ENCODE data around the gene FSTL5.

GRCh38 chr4:161342881-161343568 is 820.8 kb downstream of the FSTL5 start:
- no peak for TF ChIP-seq CTCF (conservative IDR thresholded peaks at IDR 0.05; ENCODE audit: low read length)
- TF ChIP-seq EZH2phosphoT487 (IDR thresholded peaks at IDR 0.05; ENCODE audit: borderline replicate concordance, low read depth, low read length): no peak

Measured in OCI-LY7 (cell line).